Mucosa of descending colon (tissue), 3 donors: ENCODE results near the gene TVP23B. TPM values are rescaled to one million over a fixed set of nuclear protein-coding genes. Genes with fewer than 3 reads are reported as not detected.
A peak's percentile ranks its signal among the peaks of the same experiment; 100 is the strongest.

Source experiments
- ATAC-seq: fragments of 200-7000 bp; cut with Tn5 transposase; one replicate; pipeline ENCODE4 v1.9.1; 2020; ENCODE audit warnings: mild to moderate bottlenecking, moderate library complexity
- DNase-seq, 3 donors: peaks; one replicate each; pipeline ENCODE4 v3.0.0-alpha.2; 2020
- H3K36me3 ChIP-seq: fragments of 200-600 bp; one replicate; pipeline ENCODE4 v1.8.0; 2021; ENCODE audit warnings: low read depth, mild to moderate bottlenecking
- H3K4me1 ChIP-seq: fragments of 200-600 bp; one replicate; pipeline ENCODE4 v1.8.0; 2021; ENCODE audit warnings: low read depth, mild to moderate bottlenecking
- H3K4me3 ChIP-seq: fragments of 200-600 bp; one replicate; pipeline ENCODE4 v1.8.0; 2021; ENCODE audit warnings: mild to moderate bottlenecking
- H3K9me3 ChIP-seq: fragments of 200-600 bp; one replicate; pipeline ENCODE4 v1.8.0; 2021; ENCODE audit warnings: mild to moderate bottlenecking
- intact Hi-C, 2 donors: fragments of 100-400 bp; cut with DNase I in 1 of 2; cut with micrococcal nuclease in 1 of 2; formaldehyde crosslinking; loops; one replicate each; pipeline versions ENCODE4 v1.11.0 to v1.11.1; 2022; cut with DNase I, micrococcal nuclease
- total RNA-seq, 3 donors: library from RNA; stranded (reverse); fragmentation: NEBNext Ultra II Directional in 2 of 3; extraction: Animal tissue kit (Norgen Biotek cat#: 25700) in 2 of 3; gene quantifications; one replicate each; pipeline versions ENCODE4 v1.2.1 to v1.2.4, GENCODE V29; 2021 to 2023
- TF ChIP-seq, protein P1 (sequence below): fragments of 200-600 bp; IDR thresholded peaks from one replicate; pipeline ENCODE4 v1.8.0; 2022; ENCODE audit warnings: antibody characterized with exemption, mild to moderate bottlenecking
- donor health status: DM: no; HTN: no; CAD: no; lungs with moderate emphysema.
- donor health status: DM: no; HTN: no; CAD: no.
- donor health status: DM: no; HTN: yes; CAD: no.

The TVP23B gene
- total RNA-seq, 3 donors from 2014 or later: 34.4 to 42.7 (median 39.9) TPM

GRCh38 chr17:18854956-18855355 lies 74.0 kb downstream of the TVP23B start:
- no peaks in the 10 kb centered on the region for H3K36me3 ChIP-seq
- H3K9me3 ChIP-seq: no peaks in the 10 kb centered on the region
- DNase-seq (no peak), ATAC-seq (no peak)
- no peak overlapping the region for H3K4me3 ChIP-seq
- TF ChIP-seq, protein P1, sequence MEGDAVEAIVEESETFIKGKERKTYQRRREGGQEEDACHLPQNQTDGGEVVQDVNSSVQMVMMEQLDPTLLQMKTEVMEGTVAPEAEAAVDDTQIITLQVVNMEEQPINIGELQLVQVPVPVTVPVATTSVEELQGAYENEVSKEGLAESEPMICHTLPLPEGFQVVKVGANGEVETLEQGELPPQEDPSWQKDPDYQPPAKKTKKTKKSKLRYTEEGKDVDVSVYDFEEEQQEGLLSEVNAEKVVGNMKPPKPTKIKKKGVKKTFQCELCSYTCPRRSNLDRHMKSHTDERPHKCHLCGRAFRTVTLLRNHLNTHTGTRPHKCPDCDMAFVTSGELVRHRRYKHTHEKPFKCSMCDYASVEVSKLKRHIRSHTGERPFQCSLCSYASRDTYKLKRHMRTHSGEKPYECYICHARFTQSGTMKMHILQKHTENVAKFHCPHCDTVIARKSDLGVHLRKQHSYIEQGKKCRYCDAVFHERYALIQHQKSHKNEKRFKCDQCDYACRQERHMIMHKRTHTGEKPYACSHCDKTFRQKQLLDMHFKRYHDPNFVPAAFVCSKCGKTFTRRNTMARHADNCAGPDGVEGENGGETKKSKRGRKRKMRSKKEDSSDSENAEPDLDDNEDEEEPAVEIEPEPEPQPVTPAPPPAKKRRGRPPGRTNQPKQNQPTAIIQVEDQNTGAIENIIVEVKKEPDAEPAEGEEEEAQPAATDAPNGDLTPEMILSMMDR: no peak
- intact Hi-C loops: no loop called here
- H3K4me1 ChIP-seq: peaks cover 16% of the 10 kb centered on the region

DNA sequence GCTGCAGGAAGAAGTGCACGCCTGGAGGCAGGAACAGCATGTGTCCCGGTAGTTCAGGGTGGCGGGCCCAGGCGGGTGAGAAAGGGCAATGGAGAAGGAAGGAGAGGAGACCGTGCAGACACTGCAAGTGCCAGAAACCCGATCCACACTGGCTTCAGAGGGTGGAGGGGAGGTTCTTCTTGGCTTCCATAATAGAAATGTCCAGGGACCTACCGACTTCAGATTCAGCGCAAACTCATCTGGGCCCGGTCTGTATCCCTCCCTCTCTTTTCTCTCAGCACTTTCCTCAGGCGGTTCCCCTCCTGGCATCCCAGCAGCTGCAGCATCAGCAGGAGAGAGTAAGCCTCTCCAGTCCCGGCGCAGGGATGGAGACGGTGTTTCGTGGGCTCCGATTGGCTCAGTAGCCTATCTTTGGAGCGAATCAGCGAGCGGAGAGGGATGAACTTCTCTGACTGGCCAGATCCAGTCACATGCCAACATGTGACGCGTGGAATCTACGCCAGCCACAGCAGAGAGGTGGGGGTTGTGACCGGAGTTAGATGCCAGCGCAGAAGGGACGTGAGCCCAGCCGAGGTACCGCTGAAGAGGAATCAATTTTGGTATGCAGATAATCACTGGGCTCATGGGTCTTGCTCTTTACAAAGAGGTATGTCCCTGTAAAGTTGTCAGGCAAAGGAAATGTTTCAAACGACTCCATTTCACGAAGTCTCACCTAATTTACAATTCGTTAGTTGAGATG lies 75.0 kb downstream of the TVP23B start:
- intact Hi-C loops: no loop called here
- TF ChIP-seq, protein P1: no peak
- H3K4me1 ChIP-seq: peaks cover 16% of the 10 kb centered on the region
- H3K4me3 ChIP-seq: peak overlapping the region; percentile 7
- peak; percentile 90 to 93 (median 92) for DNase-seq
- ATAC-seq: peak; percentile 87
- H3K36me3 ChIP-seq: no peaks in the 10 kb centered on the region
- no peaks in the 10 kb centered on the region for H3K9me3 ChIP-seq

Other genes with a start within 250 kb of the TVP23B start
- gene TBC1D28, start 136.8 kb upstream of the TVP23B start, total RNA-seq: not detected
- gene FOXO3B, start 98.9 kb upstream of the TVP23B start, total RNA-seq: 1 to 10 TPM; 1.9 to 5.0 (median 2.0) TPM
- gene FBXW10, start 37.1 kb upstream of the TVP23B start, total RNA-seq: not detected
- gene PRPSAP2, start 76.9 kb downstream of the TVP23B start, total RNA-seq: 10 to 100 TPM; 32.6 to 42.1 (median 35.0) TPM
- gene SLC5A10, start 171.0 kb downstream of the TVP23B start, total RNA-seq: under 1 TPM in 1 of 3 donors, not detected in 2; 0.12 TPM
- 10 to 100 TPM; 18.9 to 40.4 (median 29.1) TPM for gene FAM83G, start 223.6 kb downstream of the TVP23B start, total RNA-seq